BJ (cell line): ENCODE results near the gene LTBP4. TPM values are rescaled to one million over a fixed set of nuclear protein-coding genes. Genes with fewer than 3 reads are reported as not detected.

Source experiments
- CTCF ChIA-PET: fragments of 350-600 bp; formaldehyde crosslinking; extraction: SDS; loops from one replicate; lab custom pipeline; 2021; ENCODE audit warnings: antibody characterized with exemption, inconsistent platforms; lab: Yijun Ruan, JAX
- POLR2A ChIA-PET: fragments of 300-600 bp; sonication (Branson Sonifier 250); formaldehyde crosslinking; extraction: SDS; loops from one replicate; lab custom pipeline; 2021; ENCODE audit warnings: antibody characterized with exemption; lab: Charles Lee
- DNase-seq: peaks from one replicate; pipeline ENCODE4 v3.0.0-alpha.2; 2011; ENCODE audit warnings: low read depth
- H3K27me3 ChIP-seq: 2 replicates; pipeline ENCODE4 v1.6.0; 2011; ENCODE audit warnings: low read length; ENCODE audit not compliant: control insufficient read depth, insufficient read depth
- H3K36me3 ChIP-seq: 2 replicates; pipeline ENCODE4 v1.5.1; 2011; ENCODE audit warnings: low read length; ENCODE audit not compliant: control insufficient read depth, insufficient read depth
- H3K4me3 ChIP-seq: 2 replicates; pipeline ENCODE4 v1.5.1; 2011; ENCODE audit warnings: low read depth, mild to moderate bottlenecking, control low read depth, low read length
- polyA plus RNA-seq: library from polyadenylated mRNA; depleted of rRNA; stranded (reverse); fragments of >200 nt; gene quantifications from 2 replicates; pipeline ENCODE4 v1.2.3, GENCODE V29; 2011
- TF ChIP-seq, protein P1 (sequence below): IDR thresholded peaks from 2 replicates; pipeline ENCODE4 v1.5.1; 2011; ENCODE audit warnings: low read depth, mild to moderate bottlenecking, control low read depth, inconsistent platforms, low read length, moderate library complexity; ENCODE audit not compliant: insufficient read depth

The LTBP4 gene
- polyA plus RNA-seq, 1 experiment, result 14.5 TPM

- no peak overlapping the region for H3K4me3 ChIP-seq
- DNase-seq, result no peak
- TF ChIP-seq, protein P1, sequence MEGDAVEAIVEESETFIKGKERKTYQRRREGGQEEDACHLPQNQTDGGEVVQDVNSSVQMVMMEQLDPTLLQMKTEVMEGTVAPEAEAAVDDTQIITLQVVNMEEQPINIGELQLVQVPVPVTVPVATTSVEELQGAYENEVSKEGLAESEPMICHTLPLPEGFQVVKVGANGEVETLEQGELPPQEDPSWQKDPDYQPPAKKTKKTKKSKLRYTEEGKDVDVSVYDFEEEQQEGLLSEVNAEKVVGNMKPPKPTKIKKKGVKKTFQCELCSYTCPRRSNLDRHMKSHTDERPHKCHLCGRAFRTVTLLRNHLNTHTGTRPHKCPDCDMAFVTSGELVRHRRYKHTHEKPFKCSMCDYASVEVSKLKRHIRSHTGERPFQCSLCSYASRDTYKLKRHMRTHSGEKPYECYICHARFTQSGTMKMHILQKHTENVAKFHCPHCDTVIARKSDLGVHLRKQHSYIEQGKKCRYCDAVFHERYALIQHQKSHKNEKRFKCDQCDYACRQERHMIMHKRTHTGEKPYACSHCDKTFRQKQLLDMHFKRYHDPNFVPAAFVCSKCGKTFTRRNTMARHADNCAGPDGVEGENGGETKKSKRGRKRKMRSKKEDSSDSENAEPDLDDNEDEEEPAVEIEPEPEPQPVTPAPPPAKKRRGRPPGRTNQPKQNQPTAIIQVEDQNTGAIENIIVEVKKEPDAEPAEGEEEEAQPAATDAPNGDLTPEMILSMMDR, result no peak
- H3K27me3 ChIP-seq, result 0 out of 2 replicates have a peak, but pooled peaks cover 2% of the 10 kb centered on the region
- no peaks in the 10 kb centered on the region for H3K36me3 ChIP-seq
- CTCF ChIA-PET, result interaction anchor here (0.7 to 10.4 kb wide), 11 partner anchors 15 to 296 kb away, joined by 3 to 171 read pairs (median 10); partner anchors contain the start of gene BLVRB
- POLR2A ChIA-PET, result no interaction called here
Measured at GRCh38 chr19:40600570-40601133, 517 bp upstream of the LTBP4 start.

- Histone ChIP-seq H3K36me3 (no peaks in the 10 kb centered on the region), H3K4me3 (peak overlapping the region; percentile 44), H3K27me3 (0 out of 2 replicates have a peak, but pooled peaks cover 2% of the 10 kb centered on the region)
- POLR2A ChIA-PET, result interaction anchor here (1.3 kb wide), 1 partner anchor 177 kb away, joined by 4 read pairs; the partner anchor contains the start of gene SERTAD1
- DNase-seq, result no peak
- CTCF ChIA-PET, result interaction anchor here (0.9 to 10.4 kb wide), 21 partner anchors 8 to 321 kb away, joined by 3 to 171 read pairs (median 6); partner anchors contain the start of genes BLVRB and SERTAD1
- TF ChIP-seq, protein P1, result no peak
Measured at GRCh38 chr19:40603071-40603388, 1.9 kb downstream of the LTBP4 start.

DNA sequence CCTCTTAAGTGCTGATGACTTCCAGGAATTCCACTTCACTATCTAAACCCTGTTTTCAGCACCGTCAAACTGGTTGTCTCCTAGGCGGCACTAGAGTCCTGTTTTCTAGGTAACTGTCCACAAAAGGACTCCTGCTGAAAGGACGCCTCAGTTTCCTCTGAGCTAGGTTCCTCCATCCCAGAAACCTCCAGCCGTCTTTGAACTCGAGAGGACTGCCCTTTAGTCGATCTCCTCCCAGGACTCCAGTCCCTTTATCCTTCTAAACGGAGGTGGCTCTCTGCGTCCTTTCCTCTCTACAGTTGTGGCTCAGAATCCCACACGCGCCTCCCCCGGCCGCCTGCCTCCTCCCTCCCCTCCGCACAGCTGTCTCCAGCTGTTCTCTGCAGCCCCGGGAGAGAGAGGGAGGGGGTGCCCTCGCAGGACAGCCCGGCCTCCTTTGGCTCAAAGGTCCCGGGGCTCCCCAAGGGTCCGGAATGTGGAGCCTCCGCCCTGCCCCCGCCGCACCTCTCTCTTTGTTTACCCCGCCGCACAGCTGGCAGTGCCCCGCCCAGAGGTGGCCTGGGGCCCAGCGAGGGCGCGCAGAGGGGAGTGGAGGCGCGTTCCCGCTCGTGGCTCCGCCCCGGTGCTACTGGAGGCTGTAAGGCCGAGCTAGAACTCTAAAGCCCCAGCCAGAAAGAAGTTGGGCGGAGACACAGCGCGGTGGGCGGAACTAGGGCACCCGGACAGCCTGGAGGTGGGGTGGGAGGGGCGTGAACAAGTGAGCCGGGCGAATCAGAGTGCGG is 2.4 kb downstream of the LTBP4 start:
- Histone ChIP-seq H3K36me3 (no peaks in the 10 kb centered on the region), H3K4me3 (peak overlapping the region; percentile 44), H3K27me3 (0 out of 2 replicates have a peak, but pooled peaks cover 2% of the 10 kb centered on the region)
- TF ChIP-seq, protein P1, result peak; percentile 20; the same call in 1 of the 2 replicates
- peak; percentile 85 for DNase-seq
- POLR2A ChIA-PET, result interaction anchor here (0.6 to 1.3 kb wide), 3 partner anchors 178 to 304 kb away, joined by 3 to 4 read pairs (median 4); partner anchors contain the start of genes PLD3 and SERTAD1
- CTCF ChIA-PET, result interaction anchor here (0.6 to 10.4 kb wide), 23 partner anchors 8 to 321 kb away, joined by 3 to 171 read pairs (median 5); partner anchors contain the start of gene BLVRB

- 0 out of 2 replicates have a peak, but pooled peaks cover 2% of the 10 kb centered on the region for H3K27me3 ChIP-seq
- TF ChIP-seq, protein P1, result no peak
- no peak for DNase-seq
- no peaks in the 10 kb centered on the region for H3K36me3 ChIP-seq
- CTCF ChIA-PET, result interaction anchor here (0.6 to 10.4 kb wide), 14 partner anchors 8 to 299 kb away, joined by 3 to 171 read pairs (median 4); partner anchors contain the start of gene BLVRB
- POLR2A ChIA-PET, result interaction anchor here (1.0 to 1.3 kb wide), 2 partner anchors 178 to 256 kb away, joined by 4 read pairs; partner anchors contain the start of genes PLD3 and SERTAD1
- H3K4me3 ChIP-seq, result peak overlapping the region; percentile 44
Measured at GRCh38 chr19:40604171-40604646, 3.0 kb downstream of the LTBP4 start.
